Smooth muscle cell (in vitro differentiated cells): ENCODE measurements around the gene DCD. TPM values are rescaled to one million over a fixed set of nuclear protein-coding genes. Genes with fewer than 3 reads are reported as not detected.
"Not testable (repeated sequence)": the region's sequence is repeated elsewhere in the genome, so short reads cannot be mapped to it uniquely, and the experiment has no call there.

Experiments
- DNase-seq: peaks from one replicate; lab custom pipeline; 2025; ENCODE audit not compliant: unreplicated experiment; lab: John Stamatoyannopoulos, UW
- H2AFZ ChIP-seq: fragments of 200-600 bp; sonication (generic); 2 replicates; pipeline ENCODE4 v1.6.0; 2016; ENCODE audit warnings: antibody characterized with exemption, low read depth, mild to moderate bottlenecking
- H3F3A ChIP-seq: fragments of 200-600 bp; sonication (generic); 2 replicates; pipeline ENCODE4 v1.6.0; 2017; ENCODE audit warnings: antibody characterized with exemption, low read depth
- H3K27ac ChIP-seq: fragments of 200-600 bp; sonication (generic); 2 replicates; pipeline ENCODE4 v1.5.1; 2016; ENCODE audit warnings: low read depth, mild to moderate bottlenecking
- H3K27me3 ChIP-seq: fragments of 200-600 bp; sonication (generic); 2 replicates; pipeline ENCODE4 v1.6.1; 2016; ENCODE audit warnings: low read depth, mild to moderate bottlenecking
- H3K36me3 ChIP-seq: fragments of 200-600 bp; sonication (generic); 2 replicates; pipeline ENCODE4 v1.5.1; 2016; ENCODE audit warnings: low read depth
- H3K4me1 ChIP-seq: fragments of 200-600 bp; sonication (generic); 2 replicates; pipeline ENCODE4 v1.5.1; 2016; ENCODE audit warnings: low read depth
- H3K4me2 ChIP-seq: fragments of 200-600 bp; sonication (generic); 2 replicates; pipeline ENCODE4 v1.6.0; 2016; ENCODE audit warnings: mild to moderate bottlenecking
- H3K4me3 ChIP-seq: fragments of 200-600 bp; sonication (generic); 2 replicates; pipeline ENCODE4 v1.5.1; 2016; ENCODE audit warnings: mild to moderate bottlenecking
- H3K79me2 ChIP-seq: fragments of 200-600 bp; sonication (generic); 2 replicates; pipeline ENCODE4 v1.6.0; 2016; ENCODE audit warnings: low read depth, mild to moderate bottlenecking
- H3K9ac ChIP-seq: fragments of 200-600 bp; sonication (generic); 2 replicates; pipeline ENCODE4 v1.6.0; 2016; ENCODE audit warnings: low read depth
- H3K9me3 ChIP-seq: fragments of 200-600 bp; sonication (generic); replicated peaks from 2 replicates; pipeline ENCODE4 v1.5.1; 2016; ENCODE audit warnings: low read depth
- H4K20me1 ChIP-seq: fragments of 200-600 bp; sonication (generic); 2 replicates; pipeline ENCODE4 v1.6.0; 2016; ENCODE audit warnings: low read depth
- WGBS: methylation state at CpG from one replicate; pipeline ENCODE4 v1.1.7; 2016; ENCODE audit warnings: low lambda C conversion rate; 5-methylcytosine and 5-hydroxymethylcytosine counted together
- polyA plus RNA-seq: library from polyadenylated mRNA; unstranded; fragments of >200 nt; fragmentation: Nextera tagmentation; extraction: Ambion mirVana; gene quantifications from 2 replicates; pipeline ENCODE4 v1.2.1, GENCODE V29; 2016
- total RNA-seq: library from RNA; depleted of rRNA; stranded (reverse); fragments of >200 nt; gene quantifications from 2 replicates; pipeline ENCODE4 v1.2.3, GENCODE V29; 2014
- TF ChIP-seq, protein P1 (sequence below): fragments of 200-600 bp; sonication (generic); IDR thresholded peaks from 2 replicates; pipeline ENCODE4 v1.5.1; 2017; ENCODE audit warnings: borderline replicate concordance, mild to moderate bottlenecking, antibody characterized with exemption; ENCODE audit not compliant: insufficient read depth, poor library complexity, severe bottlenecking

The DCD gene
- total and polyA plus RNA-seq, 2 experiments from 2014 or later: not detected

DNA sequence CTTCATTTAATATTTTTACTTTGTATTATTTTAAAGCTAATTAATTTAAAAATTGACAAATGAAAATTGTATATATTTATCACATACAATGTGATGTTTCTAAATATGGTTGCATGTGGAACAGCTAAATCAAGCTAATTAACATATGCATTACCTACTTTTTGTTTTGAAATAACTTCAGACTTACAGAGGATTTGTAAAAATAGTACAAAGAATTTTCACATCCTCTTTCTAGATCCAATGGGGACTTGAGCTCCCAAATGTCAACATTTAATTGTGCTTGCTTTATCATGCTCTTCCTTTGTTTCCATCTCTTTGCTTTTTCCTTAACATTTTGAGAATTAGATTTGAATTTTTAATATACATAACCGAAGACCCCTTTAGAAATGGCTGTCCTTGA lies 6.6 kb downstream of the DCD start:
- Histone ChIP-seq H4K20me1 (no peaks in the 10 kb centered on the region), H3K36me3 (no peaks in the 10 kb centered on the region), H3K79me2 (no peaks in the 10 kb centered on the region), H3K4me2 (no peak overlapping the region), H3K27ac (no peak overlapping the region), H2AFZ (no peak overlapping the region), H3F3A (no peaks in the 10 kb centered on the region), H3K9me3 (no peaks in the 10 kb centered on the region), H3K9ac (no peak overlapping the region), H3K27me3 (peaks cover 37% of the 10 kb centered on the region), H3K4me1 (no peaks in the 10 kb centered on the region), H3K4me3 (no peak overlapping the region)
- 90% methylated on average over 1 of the region's 1 CpG for WGBS
- DNase-seq: no peak
- TF ChIP-seq, protein P1, sequence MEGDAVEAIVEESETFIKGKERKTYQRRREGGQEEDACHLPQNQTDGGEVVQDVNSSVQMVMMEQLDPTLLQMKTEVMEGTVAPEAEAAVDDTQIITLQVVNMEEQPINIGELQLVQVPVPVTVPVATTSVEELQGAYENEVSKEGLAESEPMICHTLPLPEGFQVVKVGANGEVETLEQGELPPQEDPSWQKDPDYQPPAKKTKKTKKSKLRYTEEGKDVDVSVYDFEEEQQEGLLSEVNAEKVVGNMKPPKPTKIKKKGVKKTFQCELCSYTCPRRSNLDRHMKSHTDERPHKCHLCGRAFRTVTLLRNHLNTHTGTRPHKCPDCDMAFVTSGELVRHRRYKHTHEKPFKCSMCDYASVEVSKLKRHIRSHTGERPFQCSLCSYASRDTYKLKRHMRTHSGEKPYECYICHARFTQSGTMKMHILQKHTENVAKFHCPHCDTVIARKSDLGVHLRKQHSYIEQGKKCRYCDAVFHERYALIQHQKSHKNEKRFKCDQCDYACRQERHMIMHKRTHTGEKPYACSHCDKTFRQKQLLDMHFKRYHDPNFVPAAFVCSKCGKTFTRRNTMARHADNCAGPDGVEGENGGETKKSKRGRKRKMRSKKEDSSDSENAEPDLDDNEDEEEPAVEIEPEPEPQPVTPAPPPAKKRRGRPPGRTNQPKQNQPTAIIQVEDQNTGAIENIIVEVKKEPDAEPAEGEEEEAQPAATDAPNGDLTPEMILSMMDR: no peak

DNA sequence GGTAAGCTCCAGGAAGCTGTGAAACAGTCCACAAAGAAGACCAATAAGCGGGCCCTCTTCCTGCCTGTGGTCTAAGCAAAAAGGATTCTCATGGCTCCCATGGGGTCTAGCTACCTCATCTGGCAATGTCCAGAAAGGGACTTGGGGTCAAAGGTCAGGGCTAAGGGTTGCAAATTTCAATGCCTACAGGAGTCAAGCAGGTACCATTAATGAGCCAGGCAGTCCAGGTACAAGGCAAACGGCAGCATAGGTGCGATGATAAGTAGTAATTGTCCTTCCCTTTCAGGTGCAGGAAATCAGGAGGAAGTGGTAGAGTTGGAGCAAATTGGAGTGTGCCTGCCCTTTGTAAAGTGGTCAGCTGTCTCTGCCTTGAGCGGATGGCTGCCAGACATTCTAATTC lies 7.1 kb downstream of the DCD start:
- Histone ChIP-seq H3K4me3 (no peak overlapping the region), H3F3A (no peaks in the 10 kb centered on the region), H2AFZ (no peak overlapping the region), H3K27me3 (peaks cover 33% of the 10 kb centered on the region), H4K20me1 (no peaks in the 10 kb centered on the region), H3K9me3 (no peaks in the 10 kb centered on the region), H3K27ac (no peak overlapping the region), H3K4me2 (no peak overlapping the region), H3K9ac (no peak overlapping the region), H3K36me3 (no peaks in the 10 kb centered on the region), H3K79me2 (no peaks in the 10 kb centered on the region), H3K4me1 (no peaks in the 10 kb centered on the region)
- TF ChIP-seq, protein P1: no peak
- DNase-seq: no peak
- WGBS: 84% methylated on average over 4 of the region's 4 CpGs

DNA sequence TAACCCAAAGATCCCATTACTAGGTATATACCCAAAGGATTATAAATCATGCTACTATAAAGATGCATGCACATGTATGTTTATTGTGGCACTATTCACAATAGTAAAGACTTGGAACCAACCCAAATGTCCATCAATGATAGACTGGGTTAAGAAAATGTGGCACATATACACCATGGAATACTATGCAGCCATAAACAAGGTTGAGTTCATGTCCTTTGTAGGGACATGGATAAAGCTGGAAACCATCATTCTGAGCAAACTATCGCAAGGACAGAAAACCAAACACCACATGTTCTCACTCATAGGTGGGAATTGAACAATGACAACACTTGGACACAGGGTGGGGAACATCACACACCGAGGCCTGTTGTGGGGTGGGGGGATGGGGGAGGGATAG lies 9.1 kb downstream of the DCD start:
- not testable (repeated sequence) for H3K79me2 ChIP-seq, H3K4me3 ChIP-seq, H3K27ac ChIP-seq, H3K4me2 ChIP-seq, DNase-seq, H2AFZ ChIP-seq, H3F3A ChIP-seq, H4K20me1 ChIP-seq, H3K4me1 ChIP-seq, H3K9me3 ChIP-seq, H3K36me3 ChIP-seq, H3K9ac ChIP-seq
- 88% methylated on average over 2 of the region's 2 CpGs for WGBS
- H3K27me3 ChIP-seq: peaks cover 20% of the 10 kb centered on the region

DNA sequence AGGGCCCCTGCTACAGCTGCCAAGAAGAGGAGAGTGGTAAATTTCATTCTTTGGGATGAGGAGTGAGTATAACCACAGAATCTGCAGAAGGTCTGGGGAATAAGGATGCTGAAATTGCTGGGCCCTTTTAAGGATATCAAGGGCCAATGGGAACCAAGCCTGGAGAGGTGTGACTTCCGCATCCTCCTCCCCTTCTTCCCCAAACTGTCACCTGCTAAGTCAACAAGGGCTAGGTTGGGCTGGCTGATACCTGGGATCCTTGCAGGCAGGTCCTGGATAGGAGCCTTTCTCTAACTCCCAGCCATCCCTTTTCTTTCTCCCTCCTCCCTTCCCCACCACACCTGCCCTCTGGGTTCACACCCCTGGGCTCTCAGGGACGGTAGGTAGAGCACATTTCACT lies 13.4 kb downstream of the DCD start, which contains the start of gene LACRT:
Gene LACRT, minus strand, starts transcription at position 101 of the 400 bp plus-strand sequence. Its CDS starts 54 bp downstream, at position 47.
- peaks cover 16% of the 10 kb centered on the region for H3K27me3 ChIP-seq
- H3K4me3 ChIP-seq: no peak within 1 kb of the TSS
- no peaks in the 10 kb centered on the region for H3K4me1 ChIP-seq
- H3K36me3 ChIP-seq: no peaks in the 10 kb centered on the region
- no peak for DNase-seq
- no peaks in the 10 kb centered on the region for H3F3A ChIP-seq
- no peaks in the 10 kb centered on the region for H3K79me2 ChIP-seq
- no peak within 1 kb of the TSS for H2AFZ ChIP-seq
- WGBS: 80% methylated on average over 2 of the region's 2 CpGs
- H3K9me3 ChIP-seq: no peaks in the 10 kb centered on the region
- TF ChIP-seq, protein P1: no peak
- H3K9ac ChIP-seq: no peak within 1 kb of the TSS
- no peak within 1 kb of the TSS for H3K4me2 ChIP-seq
- H4K20me1 ChIP-seq: no peaks in the 10 kb centered on the region
- H3K27ac ChIP-seq: no peak within 1 kb of the TSS
